Uterus (tissue), 2 donors: ENCODE results near the gene PAWR.

Experiments
- POLR2A ChIP-seq, 2 donors: fragments of 450-650 bp; IDR thresholded peaks; one replicate each; pipeline ENCODE4 v1.6.1; 2016; ENCODE audit warnings: antibody characterized with exemption in 2 of 2, mild to moderate bottlenecking in 1 of 2, moderate library complexity in 1 of 2
- TF ChIP-seq, protein P1 (sequence below), 4 experiments: fragments of 200-600 bp in 2 of 4; fragments of 450-650 bp in 2 of 4; sonication (generic) in 2 of 4; IDR thresholded peaks; one replicate each; pipeline ENCODE4 v1.5.1; 2016 to 2019; ENCODE audit warnings: antibody characterized with exemption in 4 of 4, mild to moderate bottlenecking in 2 of 4, moderate library complexity in 1 of 4

DNA sequence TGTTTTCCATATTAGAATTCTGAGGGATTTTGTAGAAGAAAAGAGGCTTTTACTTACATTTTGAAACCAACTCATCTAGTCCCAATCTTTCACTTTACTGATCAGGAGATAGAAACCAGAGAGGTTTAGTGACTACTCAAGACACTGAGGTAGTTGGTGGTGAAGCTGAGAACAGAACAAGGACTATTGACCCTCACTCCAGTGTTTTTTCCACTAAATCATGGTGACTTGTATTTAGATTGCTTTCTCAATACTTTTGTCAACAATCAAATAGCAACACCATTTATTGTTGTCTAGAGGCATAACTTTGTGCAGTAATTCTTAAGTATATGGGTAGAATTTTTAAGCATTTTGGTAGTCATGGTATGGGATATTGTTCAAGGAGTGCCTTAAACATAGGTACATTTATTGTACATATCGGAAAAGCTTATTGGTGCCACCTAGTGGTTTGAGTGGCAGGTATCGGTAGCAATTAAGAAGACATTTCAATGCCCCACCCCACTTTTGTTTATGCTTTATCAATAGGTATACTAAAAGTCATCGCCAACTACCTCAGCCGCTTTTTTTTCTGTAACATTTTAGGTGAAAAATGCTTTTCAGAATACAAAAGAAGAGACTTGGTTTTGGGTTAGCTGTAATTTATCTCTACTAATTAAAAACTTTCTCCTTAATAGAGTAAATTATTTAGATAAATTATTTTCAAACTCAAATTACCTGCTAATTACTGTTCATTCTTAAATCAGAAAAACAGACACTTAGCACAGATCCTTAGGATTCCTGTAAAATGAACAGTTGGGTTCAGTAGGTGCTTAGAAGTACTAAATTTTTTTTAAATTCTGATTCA lies 47.3 kb upstream of the PAWR start:
- TF ChIP-seq, protein P1, sequence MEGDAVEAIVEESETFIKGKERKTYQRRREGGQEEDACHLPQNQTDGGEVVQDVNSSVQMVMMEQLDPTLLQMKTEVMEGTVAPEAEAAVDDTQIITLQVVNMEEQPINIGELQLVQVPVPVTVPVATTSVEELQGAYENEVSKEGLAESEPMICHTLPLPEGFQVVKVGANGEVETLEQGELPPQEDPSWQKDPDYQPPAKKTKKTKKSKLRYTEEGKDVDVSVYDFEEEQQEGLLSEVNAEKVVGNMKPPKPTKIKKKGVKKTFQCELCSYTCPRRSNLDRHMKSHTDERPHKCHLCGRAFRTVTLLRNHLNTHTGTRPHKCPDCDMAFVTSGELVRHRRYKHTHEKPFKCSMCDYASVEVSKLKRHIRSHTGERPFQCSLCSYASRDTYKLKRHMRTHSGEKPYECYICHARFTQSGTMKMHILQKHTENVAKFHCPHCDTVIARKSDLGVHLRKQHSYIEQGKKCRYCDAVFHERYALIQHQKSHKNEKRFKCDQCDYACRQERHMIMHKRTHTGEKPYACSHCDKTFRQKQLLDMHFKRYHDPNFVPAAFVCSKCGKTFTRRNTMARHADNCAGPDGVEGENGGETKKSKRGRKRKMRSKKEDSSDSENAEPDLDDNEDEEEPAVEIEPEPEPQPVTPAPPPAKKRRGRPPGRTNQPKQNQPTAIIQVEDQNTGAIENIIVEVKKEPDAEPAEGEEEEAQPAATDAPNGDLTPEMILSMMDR (IDR thresholded peaks at IDR 0.05): peak; percentile 57 to 61 (median 58)
- TF ChIP-seq POLR2A (IDR thresholded peaks at IDR 0.05): no peak
